ENCODE results near the gene RABEP1.
"Not testable (repeated sequence)": the region's sequence is repeated elsewhere in the genome, so short reads cannot be mapped to it uniquely, and the experiment has no call there.

The RABEP1 gene, protein sequence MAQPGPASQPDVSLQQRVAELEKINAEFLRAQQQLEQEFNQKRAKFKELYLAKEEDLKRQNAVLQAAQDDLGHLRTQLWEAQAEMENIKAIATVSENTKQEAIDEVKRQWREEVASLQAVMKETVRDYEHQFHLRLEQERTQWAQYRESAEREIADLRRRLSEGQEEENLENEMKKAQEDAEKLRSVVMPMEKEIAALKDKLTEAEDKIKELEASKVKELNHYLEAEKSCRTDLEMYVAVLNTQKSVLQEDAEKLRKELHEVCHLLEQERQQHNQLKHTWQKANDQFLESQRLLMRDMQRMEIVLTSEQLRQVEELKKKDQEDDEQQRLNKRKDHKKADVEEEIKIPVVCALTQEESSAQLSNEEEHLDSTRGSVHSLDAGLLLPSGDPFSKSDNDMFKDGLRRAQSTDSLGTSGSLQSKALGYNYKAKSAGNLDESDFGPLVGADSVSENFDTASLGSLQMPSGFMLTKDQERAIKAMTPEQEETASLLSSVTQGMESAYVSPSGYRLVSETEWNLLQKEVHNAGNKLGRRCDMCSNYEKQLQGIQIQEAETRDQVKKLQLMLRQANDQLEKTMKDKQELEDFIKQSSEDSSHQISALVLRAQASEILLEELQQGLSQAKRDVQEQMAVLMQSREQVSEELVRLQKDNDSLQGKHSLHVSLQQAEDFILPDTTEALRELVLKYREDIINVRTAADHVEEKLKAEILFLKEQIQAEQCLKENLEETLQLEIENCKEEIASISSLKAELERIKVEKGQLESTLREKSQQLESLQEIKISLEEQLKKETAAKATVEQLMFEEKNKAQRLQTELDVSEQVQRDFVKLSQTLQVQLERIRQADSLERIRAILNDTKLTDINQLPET

DNA sequence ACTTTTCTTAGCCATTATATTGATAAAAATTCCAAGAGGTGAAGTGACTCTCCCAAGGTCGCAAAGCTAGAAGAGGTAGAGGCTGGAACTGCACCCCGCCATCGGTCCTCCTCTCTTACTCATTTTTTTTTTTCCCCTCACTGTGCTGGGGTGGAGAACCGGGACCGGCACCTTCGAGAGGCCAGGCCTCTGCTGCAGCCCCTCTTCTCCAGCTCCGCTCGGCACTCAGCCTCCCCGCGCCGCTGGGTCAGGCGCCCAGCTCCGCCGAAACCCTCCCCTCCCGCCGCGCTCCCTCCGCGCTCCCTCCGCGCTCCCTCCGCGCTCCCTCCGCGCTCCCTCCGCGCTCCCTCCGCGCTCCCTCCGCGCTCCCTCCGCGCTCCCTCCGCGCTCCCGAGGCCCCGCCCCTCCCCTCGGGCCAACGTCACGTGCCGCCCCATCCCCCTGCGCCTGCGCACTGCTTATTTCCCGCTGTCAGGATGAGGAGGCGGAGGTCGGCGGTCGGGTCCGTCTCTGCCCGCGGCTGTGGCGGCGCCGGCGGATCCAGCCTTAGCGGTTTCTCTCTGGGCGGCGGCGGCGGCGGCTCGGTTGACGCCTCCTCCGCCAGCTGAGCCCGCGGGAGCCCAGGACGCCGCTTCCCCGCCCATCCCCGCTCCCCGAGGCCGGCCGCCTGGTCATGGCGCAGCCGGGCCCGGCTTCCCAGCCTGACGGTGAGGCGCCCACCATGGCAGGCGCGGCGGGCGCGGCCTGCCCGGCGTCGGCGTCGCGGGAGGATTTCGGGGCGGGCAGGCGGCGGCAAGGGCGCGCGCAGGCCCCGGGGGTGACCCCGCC, at the start of gene RABEP1:
Gene RABEP1, plus strand, starts transcription at position 471 of the 828 bp plus-strand sequence. Its CDS starts 203 bp downstream, at position 674.
- no peak within 1 kb of the TSS for H3K27ac ChIP-seq
- no peak for DNase-seq (ENCODE audit: low read depth, low spot score)
- H3K9me3 ChIP-seq (ENCODE audit: low read depth, low read length) = no peaks in the 10 kb centered on the region
- peak within 1 kb of the TSS; percentile 87 for H3K4me3 ChIP-seq
- peak within 1 kb of the TSS; percentile 85 for H3K9ac ChIP-seq (ENCODE audit: insufficient read length)
- peaks cover 7% of the 10 kb centered on the region; the same call in 1 of the 2 replicates for H3K36me3 ChIP-seq (ENCODE audit: insufficient read depth, low read length)
- peak; percentile 69; the same call in 1 of the 2 replicates for TF ChIP-seq POLR2AphosphoS5 (IDR thresholded peaks at IDR 0.05; ENCODE audit: borderline replicate concordance, low read depth, low read length)
- TF ChIP-seq EZH2 (IDR thresholded peaks at IDR 0.05) = no peak

GRCh38 chr17:5233492-5233891, 48.6 kb upstream of the RABEP1 start:
- H3K9ac ChIP-seq (ENCODE audit: insufficient read length); H3K27ac ChIP-seq; H3K36me3 ChIP-seq (ENCODE audit: insufficient read depth, low read length); H3K9me3 ChIP-seq (ENCODE audit: low read depth, low read length); DNase-seq (ENCODE audit: low read depth, low spot score); H3K4me3 ChIP-seq: not testable (repeated sequence)

GRCh38 chr17:5234645-5235576, 47.2 kb upstream of the RABEP1 start, which contains the start of gene SCIMP:
SCIMP (minus strand) TSS chr17:5234860; CDS start chr17:5234755, 105 bp downstream.
- no peak for DNase-seq (ENCODE audit: low read depth, low spot score)
- TF ChIP-seq POLR2AphosphoS5 (IDR thresholded peaks at IDR 0.05; ENCODE audit: borderline replicate concordance, low read depth, low read length) (no peak), FOXP2 (optimal IDR thresholded peaks at IDR 0.05; ENCODE audit: control extremely low read depth, extremely low read length, insufficient read depth) (no peak), EZH2 (IDR thresholded peaks at IDR 0.05) (no peak)
- Histone ChIP-seq H3K36me3 (ENCODE audit: insufficient read depth, low read length) (no peaks in the 10 kb centered on the region), H3K9me3 (ENCODE audit: low read depth, low read length) (no peaks in the 10 kb centered on the region), H3K27ac (no peak within 1 kb of the TSS), H3K4me3 (no peak within 1 kb of the TSS), H3K9ac (ENCODE audit: insufficient read length) (no peak within 1 kb of the TSS)

- TF ChIP-seq POLR2AphosphoS5 (IDR thresholded peaks at IDR 0.05; ENCODE audit: borderline replicate concordance, low read depth, low read length) (no peak), EZH2 (IDR thresholded peaks at IDR 0.05) (no peak), FOXP2 (optimal IDR thresholded peaks at IDR 0.05; ENCODE audit: control extremely low read depth, extremely low read length, insufficient read depth) (no peak)
- no peak for DNase-seq (ENCODE audit: low read depth, low spot score)
- Histone ChIP-seq H3K9ac (ENCODE audit: insufficient read length) (no peak overlapping the region), H3K36me3 (ENCODE audit: insufficient read depth, low read length) (no peaks in the 10 kb centered on the region), H3K4me3 (no peak overlapping the region), H3K27ac (no peak overlapping the region), H3K9me3 (ENCODE audit: low read depth, low read length) (no peaks in the 10 kb centered on the region)
These were observed 45.0 kb upstream of the RABEP1 start for GRCh38 chr17:5236938-5237540.

DNA sequence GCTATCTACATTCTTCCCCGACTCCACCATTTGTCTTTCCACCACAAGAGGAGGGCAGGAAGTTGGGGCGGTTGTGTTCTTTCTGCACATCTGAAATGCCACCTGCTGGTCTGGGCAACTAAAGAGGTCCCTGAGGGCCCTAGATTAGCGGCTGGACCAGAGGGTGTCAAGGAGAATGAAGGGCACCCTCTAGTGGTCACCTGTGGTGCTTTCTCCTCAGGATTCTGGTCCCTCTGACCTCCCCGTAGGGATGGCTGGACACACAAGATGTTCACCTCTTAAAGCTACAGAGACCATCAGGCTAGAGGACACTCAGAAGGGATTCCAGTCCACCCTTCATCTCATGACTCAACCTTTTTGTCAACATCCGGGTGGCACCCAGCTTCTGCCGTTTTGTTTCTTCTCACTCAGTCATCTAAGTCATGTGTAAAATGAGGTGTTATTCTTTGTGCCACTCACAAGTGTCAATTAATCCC, 44.5 kb upstream of the RABEP1 start:
- no peak for DNase-seq (ENCODE audit: low read depth, low spot score)
- no peaks in the 10 kb centered on the region for H3K9me3 ChIP-seq (ENCODE audit: low read depth, low read length)
- H3K36me3 ChIP-seq (ENCODE audit: insufficient read depth, low read length) = no peaks in the 10 kb centered on the region
- no peak overlapping the region for H3K9ac ChIP-seq (ENCODE audit: insufficient read length)
- no peak overlapping the region for H3K4me3 ChIP-seq
- TF ChIP-seq EZH2 (IDR thresholded peaks at IDR 0.05) = no peak
- no peak overlapping the region for H3K27ac ChIP-seq

GRCh38 chr17:5238333-5238732, 43.8 kb upstream of the RABEP1 start:
- Histone ChIP-seq H3K9me3 (ENCODE audit: low read depth, low read length) (no peaks in the 10 kb centered on the region), H3K36me3 (ENCODE audit: insufficient read depth, low read length) (no peaks in the 10 kb centered on the region), H3K27ac (no peak overlapping the region), H3K4me3 (no peak overlapping the region), H3K9ac (ENCODE audit: insufficient read length) (no peak overlapping the region)
- TF ChIP-seq POLR2AphosphoS5 (IDR thresholded peaks at IDR 0.05; ENCODE audit: borderline replicate concordance, low read depth, low read length) (no peak), FOXP2 (optimal IDR thresholded peaks at IDR 0.05; ENCODE audit: control extremely low read depth, extremely low read length, insufficient read depth) (no peak), EZH2 (IDR thresholded peaks at IDR 0.05) (no peak)
- DNase-seq (ENCODE audit: low read depth, low spot score) = no peak

DNA sequence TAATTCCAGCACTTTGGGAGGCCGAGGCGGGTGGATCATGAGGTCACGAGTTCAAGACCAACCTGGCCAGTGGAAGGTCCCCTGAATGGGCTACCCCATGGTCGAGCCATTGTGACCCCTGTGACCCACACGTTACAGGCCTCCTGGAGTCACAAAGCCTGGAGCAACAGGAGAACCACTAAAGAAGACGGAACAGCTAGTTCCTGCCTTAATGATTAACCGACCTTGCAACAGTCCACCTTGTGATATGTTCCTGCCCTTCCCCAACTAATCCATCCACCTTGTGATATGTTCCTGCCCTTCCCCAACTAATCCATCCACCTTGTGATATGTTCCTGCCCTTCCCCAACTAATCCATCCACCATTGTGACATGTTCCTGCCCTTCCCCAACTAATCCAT, 42.3 kb upstream of the RABEP1 start:
- H3K9ac ChIP-seq (ENCODE audit: insufficient read length); H3K27ac ChIP-seq; H3K36me3 ChIP-seq (ENCODE audit: insufficient read depth, low read length); DNase-seq (ENCODE audit: low read depth, low spot score); H3K4me3 ChIP-seq; H3K9me3 ChIP-seq (ENCODE audit: low read depth, low read length): not testable (repeated sequence)
